Endothelial cell of umbilical vein (primary cell): Measurements from ENCODE around the gene EIF3A.

Experiments used
- TF ChIP-seq, protein P1 (sequence below), 2 donors: IDR thresholded peaks; 1 replicate in 1 of 2; 2 replicates in 1 of 2; pipeline ENCODE4 v1.5.1; 2011; ENCODE audit warnings: low read length in 2 of 2, mild to moderate bottlenecking in 2 of 2, moderate library complexity in 2 of 2, control low read depth in 1 of 2, inconsistent platforms in 1 of 2, low read depth in 1 of 2; ENCODE audit not compliant: insufficient read depth in 1 of 2; ENCODE audit errors: extremely low read depth in 1 of 2
- TF ChIP-seq, protein P2 (sequence below): IDR thresholded peaks from 2 replicates; pipeline ENCODE4 v1.6.1; 2011; ENCODE audit not compliant: insufficient read depth, insufficient read length

DNA sequence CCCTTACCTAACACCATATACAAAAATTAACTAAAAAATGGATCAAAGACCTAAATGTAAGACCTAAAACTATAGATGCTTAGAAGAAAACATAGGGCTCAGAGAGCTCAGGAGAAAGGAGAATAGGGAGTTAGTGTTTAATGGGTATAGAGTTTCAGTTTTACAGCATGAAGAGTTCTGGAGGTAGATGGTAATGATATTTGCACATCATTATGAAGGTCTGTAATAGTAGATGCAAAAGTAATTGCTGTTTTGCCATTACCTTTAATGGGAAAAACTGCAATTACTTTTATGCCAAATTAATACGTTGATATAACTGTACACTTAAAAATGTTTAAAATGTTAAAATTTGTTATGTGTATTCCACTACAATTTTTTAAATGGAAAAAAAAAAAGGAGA, 90.3 kb downstream of the EIF3A start:
- TF ChIP-seq, protein P1, sequence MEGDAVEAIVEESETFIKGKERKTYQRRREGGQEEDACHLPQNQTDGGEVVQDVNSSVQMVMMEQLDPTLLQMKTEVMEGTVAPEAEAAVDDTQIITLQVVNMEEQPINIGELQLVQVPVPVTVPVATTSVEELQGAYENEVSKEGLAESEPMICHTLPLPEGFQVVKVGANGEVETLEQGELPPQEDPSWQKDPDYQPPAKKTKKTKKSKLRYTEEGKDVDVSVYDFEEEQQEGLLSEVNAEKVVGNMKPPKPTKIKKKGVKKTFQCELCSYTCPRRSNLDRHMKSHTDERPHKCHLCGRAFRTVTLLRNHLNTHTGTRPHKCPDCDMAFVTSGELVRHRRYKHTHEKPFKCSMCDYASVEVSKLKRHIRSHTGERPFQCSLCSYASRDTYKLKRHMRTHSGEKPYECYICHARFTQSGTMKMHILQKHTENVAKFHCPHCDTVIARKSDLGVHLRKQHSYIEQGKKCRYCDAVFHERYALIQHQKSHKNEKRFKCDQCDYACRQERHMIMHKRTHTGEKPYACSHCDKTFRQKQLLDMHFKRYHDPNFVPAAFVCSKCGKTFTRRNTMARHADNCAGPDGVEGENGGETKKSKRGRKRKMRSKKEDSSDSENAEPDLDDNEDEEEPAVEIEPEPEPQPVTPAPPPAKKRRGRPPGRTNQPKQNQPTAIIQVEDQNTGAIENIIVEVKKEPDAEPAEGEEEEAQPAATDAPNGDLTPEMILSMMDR (IDR thresholded peaks at IDR 0.05; ENCODE audit: extremely low read depth in 1 of 2, insufficient read depth in 1 of 2, low read depth in 1 of 2, low read length in 2 of 2): no peak
- TF ChIP-seq, protein P2, sequence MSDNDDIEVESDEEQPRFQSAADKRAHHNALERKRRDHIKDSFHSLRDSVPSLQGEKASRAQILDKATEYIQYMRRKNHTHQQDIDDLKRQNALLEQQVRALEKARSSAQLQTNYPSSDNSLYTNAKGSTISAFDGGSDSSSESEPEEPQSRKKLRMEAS: no peak
